Mesodermal cell (in vitro differentiated cells): ENCODE measurements around the gene GNB1L.

Source experiments
- H3K27ac ChIP-seq: 2 replicates; pipeline ENCODE4 v1.7.0; 2013; ENCODE audit warnings: mild to moderate bottlenecking, low read depth, low read length, moderate library complexity; ENCODE audit not compliant: severe bottlenecking
- H3K36me3 ChIP-seq: 2 replicates; pipeline ENCODE4 v1.7.1; 2013; ENCODE audit warnings: mild to moderate bottlenecking, low read length, moderate library complexity; ENCODE audit not compliant: control insufficient read depth, insufficient read depth
- H3K4me1 ChIP-seq: one replicate; pipeline ENCODE4 v1.7.1; 2013; ENCODE audit warnings: mild to moderate bottlenecking, low read length; ENCODE audit not compliant: insufficient read depth, control insufficient read depth, poor library complexity, severe bottlenecking
- H3K4me3 ChIP-seq: 2 replicates; pipeline ENCODE4 v1.7.0; 2013; ENCODE audit warnings: low read length, control low read depth, mild to moderate bottlenecking; ENCODE audit not compliant: insufficient read depth, poor library complexity, severe bottlenecking; ENCODE audit errors: extremely low read depth
- H3K9me3 ChIP-seq: 2 replicates; pipeline ENCODE4 v1.7.1; 2013; ENCODE audit warnings: mild to moderate bottlenecking, low read length, moderate library complexity; ENCODE audit not compliant: control insufficient read depth
- WGBS, 2 experiments: methylation state at CpG; one replicate each; pipeline ENCODE4 v1.1.5; 2013; ENCODE audit warnings: missing lambda C conversion rate in 2 of 2; ENCODE audit not compliant: insufficient coverage in 2 of 2; 5-methylcytosine and 5-hydroxymethylcytosine counted together

GNB1L gene

GRCh38 chr22:19897726-19898125 lies 43.1 kb upstream of the GNB1L start:
- H3K4me1 ChIP-seq = peaks cover 21% of the 10 kb centered on the region
- no peak overlapping the region for H3K27ac ChIP-seq
- H3K4me3 ChIP-seq = no peak overlapping the region
- WGBS, 2 experiments = 92 to 93% methylated on average over 13 to 16 of the region's 16 CpGs
- no peaks in the 10 kb centered on the region for H3K9me3 ChIP-seq
- H3K36me3 ChIP-seq = no peaks in the 10 kb centered on the region

- Histone ChIP-seq H3K36me3 (no peaks in the 10 kb centered on the region), H3K27ac (no peak overlapping the region), H3K9me3 (no peaks in the 10 kb centered on the region), H3K4me1 (peaks cover 21% of the 10 kb centered on the region), H3K4me3 (no peak overlapping the region)
- 93 to 94% methylated on average over 11 to 12 of the region's 15 CpGs for WGBS, 2 experiments
These were observed 42.1 kb upstream of the GNB1L start for GRCh38 chr22:19896665-19897355.

- Histone ChIP-seq H3K9me3 (no peaks in the 10 kb centered on the region), H3K4me3 (no peak overlapping the region), H3K4me1 (peaks cover 28% of the 10 kb centered on the region), H3K36me3 (no peaks in the 10 kb centered on the region), H3K27ac (no peak overlapping the region)
- 97% methylated on average over 21 to 23 of the region's 23 CpGs for WGBS, 2 experiments
These were observed 40.6 kb upstream of the GNB1L start for GRCh38 chr22:19895160-19895849.

GRCh38 chr22:19893363-19893762 lies 38.7 kb upstream of the GNB1L start:
- Histone ChIP-seq H3K27ac (no peak overlapping the region), H3K36me3 (no peaks in the 10 kb centered on the region), H3K4me1 (peaks cover 28% of the 10 kb centered on the region), H3K9me3 (no peaks in the 10 kb centered on the region), H3K4me3 (no peak overlapping the region)
- WGBS, 2 experiments = 95 to 97% methylated on average over 10 to 14 of the region's 15 CpGs

DNA sequence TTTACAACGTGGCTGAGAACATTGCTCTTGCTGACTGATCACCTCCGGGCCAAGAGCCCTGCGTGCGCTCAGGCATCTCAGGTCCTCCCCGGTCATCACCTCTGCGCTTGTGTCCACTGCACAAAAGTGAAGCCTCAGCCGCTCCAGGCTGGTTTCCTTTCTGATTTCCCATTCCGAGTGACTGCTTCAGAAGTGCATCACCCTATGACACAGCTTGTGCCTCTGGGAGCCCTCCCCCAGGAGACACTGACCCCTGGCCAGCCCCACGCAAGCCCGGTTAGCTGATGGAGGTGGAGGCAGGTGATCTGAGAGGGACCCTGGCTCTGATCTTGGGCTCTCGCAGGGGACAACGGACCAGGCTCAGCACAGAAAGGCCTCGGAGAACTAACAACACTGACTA lies 38.3 kb upstream of the GNB1L start:
- WGBS, 2 experiments = 91% methylated on average over 11 to 13 of the region's 13 CpGs
- Histone ChIP-seq H3K36me3 (no peaks in the 10 kb centered on the region), H3K4me1 (peaks cover 28% of the 10 kb centered on the region), H3K4me3 (no peak overlapping the region), H3K27ac (no peak overlapping the region), H3K9me3 (no peaks in the 10 kb centered on the region)

GRCh38 chr22:19892257-19892879 lies 37.7 kb upstream of the GNB1L start:
- H3K27ac ChIP-seq = peak overlapping the region; percentile 87
- H3K4me3 ChIP-seq = no peak overlapping the region
- H3K9me3 ChIP-seq = no peaks in the 10 kb centered on the region
- peaks cover 28% of the 10 kb centered on the region for H3K4me1 ChIP-seq
- no peaks in the 10 kb centered on the region for H3K36me3 ChIP-seq
- WGBS, 2 experiments = 73% methylated on average over 17 to 21 of the region's 24 CpGs

DNA sequence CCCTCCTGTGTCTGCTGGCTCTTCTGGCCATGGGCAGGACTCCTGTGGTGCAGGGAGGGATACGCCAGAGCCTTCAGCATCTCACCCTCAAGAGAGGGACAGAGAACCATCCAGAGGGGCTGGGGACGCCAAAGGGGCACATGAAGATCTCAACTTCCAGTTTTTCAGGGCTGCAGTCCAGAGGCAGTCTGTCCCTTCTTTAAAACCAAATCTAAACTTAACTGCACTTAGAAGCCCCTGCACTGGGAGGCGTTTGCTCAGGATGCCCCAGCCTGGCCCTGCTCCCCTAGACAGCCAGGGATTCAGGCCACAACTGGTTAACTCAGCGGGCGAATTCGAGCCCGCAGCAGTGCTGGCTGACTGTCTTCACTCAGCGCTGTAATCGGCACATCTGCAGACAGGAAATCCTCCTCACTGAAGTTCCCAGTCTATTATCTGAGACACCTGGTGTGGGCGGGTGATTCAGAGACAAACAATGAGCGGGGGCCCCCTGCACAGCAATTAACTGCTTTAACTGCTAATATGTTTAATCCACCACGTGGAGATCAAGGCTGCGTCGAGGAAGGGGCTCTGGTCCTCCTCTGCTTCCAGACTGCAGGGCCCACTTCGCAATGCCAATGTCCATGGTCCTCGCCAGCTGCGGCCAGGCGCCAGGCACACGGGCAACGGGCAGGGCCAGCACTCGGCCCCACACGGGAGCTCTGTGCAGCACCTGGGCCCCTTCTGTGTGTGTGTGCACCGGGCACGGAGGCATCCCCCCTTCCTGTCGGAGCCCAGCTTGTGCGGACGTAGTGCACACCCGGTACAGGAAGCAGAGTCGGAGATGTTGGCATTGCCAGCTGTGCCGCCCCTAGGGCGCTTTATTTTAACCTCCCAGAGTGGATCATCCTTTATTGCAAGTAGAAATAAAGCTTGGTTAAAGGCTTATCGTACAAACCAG lies 36.9 kb upstream of the GNB1L start:
- Histone ChIP-seq H3K4me3 (no peak overlapping the region), H3K4me1 (peaks cover 28% of the 10 kb centered on the region), H3K36me3 (no peaks in the 10 kb centered on the region), H3K9me3 (no peaks in the 10 kb centered on the region), H3K27ac (peak overlapping the region; percentile 87)
- WGBS, 2 experiments = 47 to 54% methylated on average over 26 to 30 of the region's 32 CpGs

DNA sequence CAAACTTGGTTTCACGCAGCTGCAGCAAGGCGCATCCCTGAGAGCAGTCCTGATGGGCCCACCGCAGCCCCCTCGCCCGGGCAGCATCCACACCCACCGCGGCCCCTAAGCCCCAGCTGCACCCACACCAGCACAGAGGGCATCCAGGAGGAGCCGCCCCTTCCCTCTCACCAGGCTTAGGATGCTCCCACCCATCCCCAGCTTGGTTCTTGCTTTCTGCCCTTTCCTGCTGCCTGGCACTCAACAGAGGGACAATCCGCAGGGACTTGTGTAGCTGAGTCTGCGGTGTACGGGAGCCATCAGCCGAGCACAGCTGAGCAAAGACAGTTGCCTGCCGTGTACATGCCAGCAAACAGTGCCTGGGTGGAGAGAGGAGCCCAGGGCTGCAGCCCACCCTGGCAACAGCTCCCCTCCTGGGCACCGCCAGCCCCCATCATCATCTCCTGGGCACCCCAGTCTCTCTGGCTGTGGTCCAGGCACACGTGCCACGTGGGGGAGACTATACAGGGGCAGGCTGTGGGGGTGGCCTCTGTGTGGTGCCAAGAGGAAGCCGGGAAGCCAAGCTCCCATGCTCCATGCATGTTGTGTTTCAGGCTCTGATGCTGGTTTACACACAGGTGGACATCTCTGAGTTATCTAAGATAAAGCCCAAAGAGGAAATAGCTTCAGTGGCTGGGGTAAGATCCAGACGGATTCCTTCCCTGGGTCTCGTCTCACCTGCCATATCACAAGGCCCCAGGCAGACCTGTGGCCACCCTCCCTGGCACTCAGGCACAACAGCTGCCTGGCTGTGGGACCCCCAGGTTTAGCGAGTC lies 36.0 kb upstream of the GNB1L start:
- 82 to 91% methylated on average over 12 to 19 of the region's 20 CpGs for WGBS, 2 experiments
- H3K36me3 ChIP-seq = no peaks in the 10 kb centered on the region
- no peaks in the 10 kb centered on the region for H3K9me3 ChIP-seq
- no peak overlapping the region for H3K4me3 ChIP-seq
- peaks cover 31% of the 10 kb centered on the region for H3K4me1 ChIP-seq
- peak overlapping the region; percentile 59 for H3K27ac ChIP-seq

GRCh38 chr22:19889951-19890350 lies 35.3 kb upstream of the GNB1L start:
- peaks cover 37% of the 10 kb centered on the region for H3K4me1 ChIP-seq
- no peak overlapping the region for H3K27ac ChIP-seq
- H3K4me3 ChIP-seq = no peak overlapping the region
- 87 to 100% methylated on average over 3 to 9 of the region's 9 CpGs for WGBS, 2 experiments
- no peaks in the 10 kb centered on the region for H3K36me3 ChIP-seq
- H3K9me3 ChIP-seq = no peaks in the 10 kb centered on the region
